Activated B cell treated with CpG ODN at 0.5 μM for 24 hours (primary cell): ENCODE data around the gene VEZF1. TPM values are rescaled to one million over a fixed set of nuclear protein-coding genes. Genes with fewer than 3 reads are reported as not detected.

Experiments used
- ATAC-seq: fragments of 200-7000 bp; cut with Tn5 transposase; one replicate; pipeline ENCODE4 v1.10.0; 2021; ENCODE audit warnings: low read depth, mild to moderate bottlenecking, moderate library complexity
- CTCF ChIA-PET: fragments of 350-600 bp; sonication (Branson Sonifier 250); formaldehyde crosslinking; loops from one replicate; lab custom pipeline; 2021; ENCODE audit warnings: antibody characterized with exemption; lab: Charles Lee
- POLR2A ChIA-PET: fragments of 350-600 bp; sonication (Branson Sonifier 250); formaldehyde crosslinking; loops from one replicate; lab custom pipeline; 2021; ENCODE audit warnings: antibody characterized with exemption; lab: Charles Lee
- DNase-seq: peaks from one replicate; pipeline ENCODE4 v3.0.0; 2022
- H3K27ac Mint-ChIP-seq: one replicate; pipeline ENCODE4 v1.8.0; 2020; ENCODE audit warnings: mixed read lengths
- H3K27me3 Mint-ChIP-seq: one replicate; pipeline ENCODE4 v1.8.0; 2021; ENCODE audit warnings: mixed read lengths
- H3K36me3 Mint-ChIP-seq: one replicate; pipeline ENCODE4 v1.8.0; 2021; ENCODE audit warnings: low read depth, mixed read lengths
- H3K4me1 Mint-ChIP-seq: one replicate; pipeline ENCODE4 v1.8.0; 2021; ENCODE audit warnings: mixed read lengths
- H3K4me3 Mint-ChIP-seq: one replicate; pipeline ENCODE4 v1.8.0; 2020; ENCODE audit warnings: mild to moderate bottlenecking, mixed read lengths
- H3K9me3 Mint-ChIP-seq: one replicate; pipeline ENCODE4 v1.8.0; 2020; ENCODE audit warnings: mixed read lengths
- intact Hi-C: fragments of 100-400 bp; cut with micrococcal nuclease; formaldehyde crosslinking; loops from one replicate; pipeline ENCODE4 v1.15.1; 2024
- total RNA-seq: library from RNA; stranded (reverse); gene quantifications from 2 replicates; pipeline ENCODE4 v1.2.3, GENCODE V29; 2022
- TF ChIP-seq, protein P1 (sequence below): fragments of 200-600 bp; IDR thresholded peaks from one replicate; pipeline ENCODE4 v1.8.0; 2022; ENCODE audit warnings: antibody characterized with exemption, mild to moderate bottlenecking

The VEZF1 gene
- total RNA-seq, 1 donor from 2014 or later: 45.1 TPM

DNA sequence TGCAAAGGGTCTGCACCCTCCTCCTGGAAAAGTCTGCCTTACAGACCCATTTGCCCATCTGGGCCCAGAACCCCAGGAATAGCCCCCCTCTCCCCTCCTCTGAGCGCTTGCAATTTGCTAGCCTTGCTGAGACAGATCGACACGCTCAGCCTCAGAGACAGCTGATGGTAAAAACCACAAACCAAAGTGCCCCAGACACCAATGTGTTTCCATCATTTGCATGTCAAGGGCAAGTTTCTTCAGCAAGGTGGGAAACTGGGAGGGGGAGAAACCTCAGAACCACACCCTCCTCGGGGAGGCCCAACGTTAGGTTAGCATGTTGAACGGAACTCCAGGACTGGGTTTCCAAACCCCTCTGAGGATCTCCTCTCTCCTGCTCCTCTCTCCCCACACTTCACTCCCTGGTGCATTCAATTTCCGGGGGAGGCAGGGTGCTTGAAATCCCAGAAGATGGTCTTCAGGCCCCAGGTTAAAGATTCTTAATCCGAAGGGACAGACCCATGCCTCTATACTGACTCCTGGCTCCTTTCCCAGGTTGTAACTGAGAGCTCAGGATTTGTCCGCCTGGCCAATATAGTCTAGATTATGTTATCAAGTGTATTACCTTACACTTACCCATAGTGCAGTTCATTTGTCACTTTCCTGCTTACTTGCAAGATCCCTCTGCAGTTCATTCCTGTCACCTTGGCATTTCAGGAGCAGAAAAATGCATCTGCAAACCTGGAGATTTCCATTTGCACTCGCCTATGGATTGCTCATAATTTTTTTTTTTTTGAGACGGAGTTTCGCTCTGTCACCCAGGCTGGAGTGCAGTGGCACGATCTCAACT, 31.5 kb downstream of the VEZF1 start:
- ChIA-PET CTCF (interaction anchor here (1.1 to 1.6 kb wide), 5 partner anchors 9 to 97 kb away, joined by 3 to 9 read pairs (median 5); no protein-coding TSS in a partner anchor), POLR2A (interaction anchor here (0.8 to 5.2 kb wide), 5 partner anchors 9 to 37 kb away, joined by 3 to 35 read pairs (median 4); partner anchors contain the start of gene VEZF1)
- intact Hi-C loops: loop anchor here (1.0 to 2.0 kb wide), 4 partner anchors 10 to 40 kb away; no protein-coding TSS in a partner anchor
- peaks cover 63% of the 10 kb centered on the region for H3K27me3 Mint-ChIP-seq
- peak overlapping the region; percentile 72 for H3K4me3 Mint-ChIP-seq
- no peak overlapping the region for H3K27ac Mint-ChIP-seq
- DNase-seq: peak; percentile 32
- peak; percentile 73 for ATAC-seq
- peaks cover 24% of the 10 kb centered on the region for H3K4me1 Mint-ChIP-seq
- TF ChIP-seq, protein P1, sequence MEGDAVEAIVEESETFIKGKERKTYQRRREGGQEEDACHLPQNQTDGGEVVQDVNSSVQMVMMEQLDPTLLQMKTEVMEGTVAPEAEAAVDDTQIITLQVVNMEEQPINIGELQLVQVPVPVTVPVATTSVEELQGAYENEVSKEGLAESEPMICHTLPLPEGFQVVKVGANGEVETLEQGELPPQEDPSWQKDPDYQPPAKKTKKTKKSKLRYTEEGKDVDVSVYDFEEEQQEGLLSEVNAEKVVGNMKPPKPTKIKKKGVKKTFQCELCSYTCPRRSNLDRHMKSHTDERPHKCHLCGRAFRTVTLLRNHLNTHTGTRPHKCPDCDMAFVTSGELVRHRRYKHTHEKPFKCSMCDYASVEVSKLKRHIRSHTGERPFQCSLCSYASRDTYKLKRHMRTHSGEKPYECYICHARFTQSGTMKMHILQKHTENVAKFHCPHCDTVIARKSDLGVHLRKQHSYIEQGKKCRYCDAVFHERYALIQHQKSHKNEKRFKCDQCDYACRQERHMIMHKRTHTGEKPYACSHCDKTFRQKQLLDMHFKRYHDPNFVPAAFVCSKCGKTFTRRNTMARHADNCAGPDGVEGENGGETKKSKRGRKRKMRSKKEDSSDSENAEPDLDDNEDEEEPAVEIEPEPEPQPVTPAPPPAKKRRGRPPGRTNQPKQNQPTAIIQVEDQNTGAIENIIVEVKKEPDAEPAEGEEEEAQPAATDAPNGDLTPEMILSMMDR: no peak
- no peaks in the 10 kb centered on the region for H3K9me3 Mint-ChIP-seq
- no peaks in the 10 kb centered on the region for H3K36me3 Mint-ChIP-seq

DNA sequence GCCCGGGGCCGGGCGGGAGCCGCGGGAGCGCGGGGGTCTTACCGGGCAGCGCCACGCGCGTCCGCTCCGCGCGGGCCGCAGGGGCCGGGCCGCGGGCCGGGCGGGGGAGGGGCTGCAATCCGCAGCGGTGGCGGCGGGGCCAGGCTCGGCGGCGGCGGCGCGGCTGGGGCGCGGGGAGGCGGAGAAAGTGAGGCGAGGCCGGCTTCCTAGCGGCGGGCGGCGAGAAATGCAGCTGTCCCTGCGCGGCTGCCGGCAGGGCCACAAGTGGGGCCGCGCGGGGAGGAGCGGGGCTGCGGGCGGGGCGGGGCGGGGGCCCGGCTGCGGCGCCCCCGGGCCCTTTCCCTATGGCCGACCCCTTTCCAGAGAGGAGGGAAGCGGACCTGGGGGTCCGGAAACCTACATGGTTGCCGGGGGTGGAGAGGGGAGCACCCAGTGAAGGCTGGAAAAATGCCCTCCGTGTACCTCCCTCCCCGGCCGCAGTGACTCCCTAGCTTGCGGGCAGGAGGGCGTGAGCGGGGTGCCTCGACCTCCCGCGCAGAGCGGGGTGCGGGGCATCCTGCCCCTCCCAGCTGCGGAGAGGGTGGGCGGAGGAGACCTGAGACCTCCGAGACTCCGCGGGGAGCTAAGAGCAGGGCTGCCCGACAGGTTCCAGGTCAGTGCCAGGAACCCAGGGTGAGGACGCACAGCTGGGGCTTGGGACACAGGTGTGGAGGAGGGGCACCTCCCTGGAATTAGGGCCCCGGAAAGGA, 32.7 kb downstream of the VEZF1 start, which contains the start of gene CUEDC1:
Gene CUEDC1 (minus strand): TSS at position 230 of the 749 bp plus-strand sequence. CDS start 69,848 bp downstream, outside the sequence.
- ChIA-PET CTCF (interaction anchor here (1.1 to 1.6 kb wide), 7 partner anchors 8 to 96 kb away, joined by 3 to 9 read pairs (median 5); no protein-coding TSS in a partner anchor), POLR2A (interaction anchor here (0.5 to 5.2 kb wide), 8 partner anchors 8 to 377 kb away, joined by 3 to 35 read pairs (median 4); partner anchors contain the start of gene VEZF1)
- ATAC-seq: peak; percentile 76
- TF ChIP-seq, protein P1: no peak
- peak; percentile 62 for DNase-seq
- intact Hi-C loops: no loop called here
- peaks cover 32% of the 10 kb centered on the region for H3K4me1 Mint-ChIP-seq
- H3K27ac Mint-ChIP-seq: no peak within 1 kb of the TSS
- H3K4me3 Mint-ChIP-seq: peak within 1 kb of the TSS; percentile 72
- H3K9me3 Mint-ChIP-seq: no peaks in the 10 kb centered on the region
- no peaks in the 10 kb centered on the region for H3K36me3 Mint-ChIP-seq
- peaks cover 64% of the 10 kb centered on the region for H3K27me3 Mint-ChIP-seq

DNA sequence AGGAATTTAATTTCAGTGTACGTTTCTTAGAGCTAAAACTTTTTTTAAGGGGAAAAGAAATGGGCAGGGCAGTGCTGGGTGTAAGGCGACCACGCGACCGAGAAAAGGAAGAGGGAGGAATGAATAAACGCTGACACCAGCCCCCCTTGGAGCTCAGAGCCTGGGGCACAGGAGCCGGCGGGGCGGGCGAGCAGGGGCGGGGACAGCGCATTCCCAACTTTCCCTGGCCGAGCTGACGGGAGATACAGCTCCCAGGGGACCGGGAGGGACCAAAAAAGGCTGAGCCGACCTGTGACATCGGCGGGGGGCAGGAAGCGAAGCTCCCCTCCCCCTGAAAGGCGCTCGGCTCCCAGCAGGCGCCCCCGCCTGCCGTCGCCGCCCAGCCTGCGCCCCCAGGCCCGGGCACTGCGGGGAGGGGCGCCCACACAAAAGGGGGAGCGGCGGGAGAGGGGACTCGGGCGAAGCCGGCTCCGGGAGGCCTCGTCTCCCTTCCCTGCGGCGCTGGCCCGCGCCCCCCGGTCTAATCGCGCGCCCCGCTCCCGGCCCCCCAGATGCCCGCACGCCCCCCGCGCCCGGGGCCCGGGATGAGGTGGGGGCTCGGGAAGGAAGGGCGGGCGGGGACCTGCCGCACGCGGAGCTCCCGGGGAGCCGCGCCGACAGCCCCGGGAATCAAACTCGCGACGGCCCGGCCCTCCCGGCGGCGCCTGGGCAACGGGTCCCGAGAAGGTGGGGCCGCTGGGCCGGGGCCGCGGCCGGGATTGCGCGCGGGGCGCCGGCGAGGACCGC, 33.5 kb downstream of the VEZF1 start:
- intact Hi-C loops: no loop called here
- CTCF ChIA-PET: interaction anchor here (0.8 to 1.4 kb wide), 3 partner anchors 10 to 45 kb away, joined by 3 to 7 read pairs (median 3); no protein-coding TSS in a partner anchor
- ATAC-seq: no peak
- Mint-ChIP-seq H3K9me3 (no peaks in the 10 kb centered on the region), H3K4me3 (peak overlapping the region; percentile 60), H3K27me3 (peaks cover 60% of the 10 kb centered on the region), H3K36me3 (no peaks in the 10 kb centered on the region), H3K4me1 (peaks cover 38% of the 10 kb centered on the region), H3K27ac (no peak overlapping the region)
- TF ChIP-seq, protein P1: no peak
- peak; percentile 24 for DNase-seq
- POLR2A ChIA-PET: interaction anchor here (1.2 to 5.2 kb wide), 3 partner anchors 15 to 677 kb away, joined by 3 to 35 read pairs (median 3); no protein-coding TSS in a partner anchor

DNA sequence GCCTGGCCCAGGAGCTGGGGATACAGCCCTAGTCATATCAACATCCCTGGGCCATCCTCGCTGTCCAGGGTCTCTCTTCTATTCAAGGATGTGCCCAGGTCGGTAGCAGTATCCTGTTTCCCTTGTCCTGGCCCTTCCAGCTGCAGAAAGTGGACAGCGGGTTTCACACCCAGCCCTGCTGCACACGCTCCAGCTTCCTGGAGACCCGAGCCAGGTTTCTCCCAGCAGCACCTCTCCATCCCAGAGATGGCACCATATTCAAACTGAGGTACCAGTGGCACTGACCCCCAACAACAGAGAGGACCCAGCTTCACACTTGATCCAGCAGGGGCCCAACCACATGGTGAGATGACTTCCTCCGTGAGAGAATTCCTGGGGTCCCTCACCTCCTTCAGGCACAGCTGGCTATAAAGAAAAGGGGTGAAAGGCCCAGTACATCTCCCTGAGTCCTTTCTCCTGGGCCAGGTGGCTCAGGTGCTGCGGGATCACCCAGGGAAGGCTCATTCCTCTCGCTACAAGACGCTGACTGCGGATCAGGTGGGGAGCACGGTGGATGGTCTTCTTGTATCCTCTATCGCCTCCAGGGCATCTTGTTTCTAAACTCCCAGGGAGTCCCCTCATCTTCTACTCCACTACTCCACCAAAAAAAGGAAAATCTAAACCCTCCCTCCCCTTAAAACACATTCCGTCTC, 34.2 kb downstream of the VEZF1 start:
- DNase-seq (no peak), ATAC-seq (no peak)
- POLR2A ChIA-PET: interaction anchor here (0.6 to 5.2 kb wide), 3 partner anchors 14 to 678 kb away, joined by 3 to 35 read pairs (median 5); no protein-coding TSS in a partner anchor
- CTCF ChIA-PET: interaction anchor here (0.8 kb wide), 1 partner anchor 10 kb away, joined by 3 read pairs; no protein-coding TSS in a partner anchor
- intact Hi-C loops: no loop called here
- Mint-ChIP-seq H3K4me3 (peak overlapping the region; percentile 60), H3K36me3 (no peaks in the 10 kb centered on the region), H3K9me3 (no peaks in the 10 kb centered on the region), H3K27me3 (peaks cover 57% of the 10 kb centered on the region), H3K4me1 (peaks cover 42% of the 10 kb centered on the region), H3K27ac (no peak overlapping the region)
- TF ChIP-seq, protein P1: no peak
